NCI-H748 (cell line): ENCODE results near the gene NXPE2.
"Not testable (repeated sequence)": the region's sequence is repeated elsewhere in the genome, so short reads cannot be mapped to it uniquely, and the experiment has no call there.

ENCODE experiments used
- DNase-seq: peaks from one replicate; lab custom pipeline; 2025; ENCODE audit not compliant: unreplicated experiment; lab: John Stamatoyannopoulos, UW

The NXPE2 gene

DNA sequence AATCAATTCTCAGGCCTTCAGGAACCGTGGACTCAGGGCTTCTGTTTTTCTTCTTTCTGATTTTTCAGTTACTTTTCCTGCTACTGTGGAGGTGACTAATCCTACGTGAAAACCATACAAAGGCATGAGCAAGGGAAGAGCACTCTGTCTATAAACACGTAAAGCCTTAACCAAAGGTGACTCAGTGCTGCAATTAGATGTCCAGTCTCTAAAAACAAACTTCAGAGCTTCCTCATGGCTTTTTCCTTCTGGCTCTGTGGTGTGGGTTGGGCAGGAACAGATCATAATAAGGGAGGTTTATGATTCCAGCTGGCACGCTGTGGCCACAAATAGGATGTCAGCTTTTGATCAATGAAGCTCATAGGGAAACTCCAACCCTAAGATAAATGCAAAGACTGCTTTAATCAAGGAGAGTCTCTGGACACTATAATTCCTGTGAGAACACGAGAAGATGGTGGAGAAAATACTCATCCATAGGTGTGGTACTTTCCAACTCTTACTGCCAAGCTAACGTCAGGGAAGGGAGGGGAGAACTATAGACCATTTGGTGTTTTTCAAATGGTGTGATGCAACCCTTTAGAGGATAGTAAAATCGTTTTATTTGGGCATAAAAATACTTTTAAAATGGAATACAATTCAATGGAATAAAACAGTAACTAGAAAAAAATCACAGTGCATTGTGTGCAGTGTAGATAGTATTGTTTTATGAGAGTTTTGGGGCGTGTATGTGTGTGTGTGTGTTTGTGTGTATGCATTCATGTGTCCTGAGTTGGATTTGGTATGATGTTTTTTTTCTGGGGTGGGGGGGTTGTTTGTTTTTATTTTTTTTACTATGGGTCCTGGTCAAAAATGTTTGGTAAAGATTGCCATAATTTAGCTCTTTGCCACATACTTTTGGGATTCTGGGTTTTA, at the start of gene NXPE2:
Gene NXPE2 (plus strand): TSS at position 403 of the 912 bp plus-strand sequence. CDS start 49 bp downstream, at position 452.
- no peak for DNase-seq

GRCh38 chr11:114631445-114631965, 46.8 kb upstream of the NXPE2 start:
- DNase-seq = not testable (repeated sequence)

DNA sequence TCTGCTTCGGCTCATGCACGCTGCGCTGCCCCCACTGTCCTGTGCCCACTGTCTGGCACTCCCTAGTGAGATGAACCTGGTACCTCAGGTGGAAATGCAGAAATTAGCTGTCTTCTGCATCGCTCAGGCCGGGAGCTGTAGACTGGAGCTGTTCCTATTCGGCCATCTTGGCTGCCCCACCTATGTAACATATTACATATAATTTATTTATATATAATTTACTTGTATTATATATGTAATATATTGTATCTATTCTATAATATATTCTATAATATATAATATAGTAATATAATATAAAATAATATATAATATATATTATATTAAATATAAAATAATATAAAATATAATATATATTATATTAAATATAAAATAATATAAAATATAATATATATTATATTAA, 38.9 kb upstream of the NXPE2 start:
- not testable (repeated sequence) for DNase-seq

- no peak for DNase-seq
These were observed 27.7 kb upstream of the NXPE2 start for GRCh38 chr11:114650661-114651060.

DNA sequence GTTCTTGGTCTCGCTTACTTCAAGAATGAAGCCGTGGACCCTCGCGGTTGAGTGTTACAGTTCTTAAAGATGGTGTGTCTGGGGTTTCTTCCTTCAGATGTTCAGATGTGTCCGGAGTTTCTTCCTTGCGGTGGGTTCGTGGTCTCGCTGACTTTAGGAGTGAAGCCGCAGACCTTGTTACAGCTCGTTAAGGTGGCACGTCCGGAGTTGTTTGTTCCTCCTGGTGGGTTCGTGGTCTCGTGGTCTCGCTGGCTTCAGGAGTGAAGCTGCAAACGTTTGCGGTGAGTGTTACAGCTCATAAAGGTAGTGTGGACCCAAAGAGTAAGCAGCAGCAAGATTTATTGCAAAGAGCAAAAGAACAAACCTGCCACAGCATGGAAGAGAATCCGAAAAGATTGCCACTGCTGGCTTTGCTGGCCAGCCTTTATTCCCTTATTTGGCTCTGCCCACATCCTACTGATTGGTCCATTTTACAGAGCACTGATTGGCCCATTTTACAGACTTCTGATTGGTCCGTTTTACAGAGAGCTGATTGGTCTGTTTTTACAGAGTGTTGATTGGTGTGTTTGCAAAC, 27.1 kb upstream of the NXPE2 start:
- no peak for DNase-seq

- no peak for DNase-seq
These were observed 25.2 kb upstream of the NXPE2 start for GRCh38 chr11:114653148-114653547.

GRCh38 chr11:114664641-114665040, 13.7 kb upstream of the NXPE2 start:
- no peak for DNase-seq

- no peak for DNase-seq
These were observed 11.6 kb upstream of the NXPE2 start for GRCh38 chr11:114666760-114667159.

DNA sequence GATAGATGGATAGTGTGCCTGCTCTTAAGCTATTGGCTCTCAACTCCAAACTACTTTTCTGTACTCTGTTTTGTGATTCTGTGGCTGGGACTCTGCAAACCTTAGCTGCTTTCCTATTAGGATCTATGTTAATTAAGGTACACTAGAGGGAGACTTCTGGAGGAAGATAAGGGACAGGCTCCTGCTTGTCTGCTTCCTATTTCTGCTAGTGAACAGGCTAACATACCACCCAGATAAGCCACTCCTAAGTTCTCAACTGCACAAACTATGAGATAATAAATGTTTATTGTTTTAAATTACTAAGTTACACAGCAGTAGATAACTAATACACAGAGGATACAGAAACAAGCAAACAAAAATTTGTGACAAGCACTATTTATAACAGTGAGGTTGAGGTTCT, 10.2 kb upstream of the NXPE2 start:
- DNase-seq = no peak

DNA sequence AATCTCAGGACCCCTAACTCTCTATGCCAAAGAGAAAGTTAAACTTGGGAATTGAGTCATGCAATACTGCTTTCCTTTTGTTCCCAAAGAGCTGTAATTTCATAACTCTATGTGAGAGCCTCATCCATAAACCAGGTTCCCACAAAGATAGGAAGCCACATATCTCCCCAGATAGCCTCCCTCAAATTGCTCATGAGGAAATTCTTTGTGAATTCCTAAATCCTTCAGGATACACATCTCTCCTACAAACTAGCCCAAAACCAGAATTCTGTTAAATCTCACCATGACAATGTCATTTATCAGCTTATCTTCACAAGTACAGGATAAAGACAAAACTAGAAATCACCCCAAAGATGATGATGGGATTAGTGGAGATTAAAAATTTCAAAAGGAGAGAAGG, 4.7 kb upstream of the NXPE2 start:
- DNase-seq = no peak

- no peak for DNase-seq
These were observed 1.2 kb downstream of the NXPE2 start for GRCh38 chr11:114679505-114679904.

DNA sequence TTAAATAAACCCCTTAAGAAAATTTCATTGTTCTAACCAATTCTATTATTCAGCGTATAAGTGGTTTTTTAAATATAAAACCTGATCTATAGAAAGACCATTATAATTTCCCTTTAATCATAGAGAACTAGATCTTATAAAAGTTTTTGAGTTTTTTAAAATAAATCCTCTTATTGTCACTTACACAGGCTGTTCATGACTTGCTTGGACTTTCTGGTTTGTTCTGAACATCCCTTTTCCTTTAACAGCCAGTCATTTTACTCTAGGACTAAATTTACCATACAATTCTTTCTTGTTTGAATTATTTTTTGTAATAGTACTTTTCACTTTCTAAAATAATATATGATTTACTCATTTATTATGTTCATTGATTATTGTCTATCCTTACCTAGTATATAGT, 4.7 kb downstream of the NXPE2 start:
- no peak for DNase-seq

DNA sequence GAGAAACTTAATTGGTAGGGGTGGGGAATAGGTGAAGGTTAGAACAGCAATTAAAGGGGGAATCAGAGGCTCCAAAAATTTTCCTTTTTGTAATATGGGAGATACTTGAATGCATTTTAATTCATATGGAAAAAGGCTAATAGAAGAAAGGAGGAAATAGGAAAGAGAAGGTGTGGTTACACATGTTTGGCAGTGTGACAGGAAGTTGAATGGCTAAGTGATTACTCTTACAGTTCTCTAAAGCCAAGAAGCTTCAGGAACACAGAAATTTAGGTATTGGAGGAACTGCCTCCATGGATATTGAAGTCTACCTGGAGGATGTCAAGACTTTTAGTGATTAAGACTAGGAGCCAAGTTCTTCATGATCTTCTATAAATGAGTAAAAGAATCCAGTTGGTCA, 6.3 kb downstream of the NXPE2 start:
- DNase-seq = no peak

DNA sequence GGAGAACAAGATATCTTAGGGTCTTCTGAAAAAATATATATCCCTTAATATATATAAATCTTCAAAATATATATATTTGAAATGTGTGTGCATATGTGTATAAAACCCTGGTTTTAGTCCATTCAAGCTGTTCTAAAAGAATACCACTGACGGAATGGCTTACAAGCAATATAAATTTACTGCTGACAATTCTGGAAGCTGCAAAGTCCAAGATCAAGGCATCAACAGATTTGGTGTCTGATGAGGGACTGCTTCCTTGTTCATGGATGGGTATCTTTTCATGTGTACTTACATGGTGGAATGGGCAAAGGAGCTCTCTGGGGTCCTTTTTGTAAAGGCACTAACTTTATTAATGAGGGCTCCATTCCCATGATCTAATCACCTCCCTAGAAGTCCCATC, 6.8 kb downstream of the NXPE2 start:
- DNase-seq = no peak

GRCh38 chr11:114705280-114706024, 27.1 kb downstream of the NXPE2 start:
- no peak for DNase-seq

GRCh38 chr11:114709960-114710359, 31.6 kb downstream of the NXPE2 start:
- DNase-seq = no peak

- no peak for DNase-seq
These were observed 35.4 kb downstream of the NXPE2 start for GRCh38 chr11:114713756-114714155.

- DNase-seq = no peak
These were observed 41.2 kb downstream of the NXPE2 start for GRCh38 chr11:114719562-114719961.

DNA sequence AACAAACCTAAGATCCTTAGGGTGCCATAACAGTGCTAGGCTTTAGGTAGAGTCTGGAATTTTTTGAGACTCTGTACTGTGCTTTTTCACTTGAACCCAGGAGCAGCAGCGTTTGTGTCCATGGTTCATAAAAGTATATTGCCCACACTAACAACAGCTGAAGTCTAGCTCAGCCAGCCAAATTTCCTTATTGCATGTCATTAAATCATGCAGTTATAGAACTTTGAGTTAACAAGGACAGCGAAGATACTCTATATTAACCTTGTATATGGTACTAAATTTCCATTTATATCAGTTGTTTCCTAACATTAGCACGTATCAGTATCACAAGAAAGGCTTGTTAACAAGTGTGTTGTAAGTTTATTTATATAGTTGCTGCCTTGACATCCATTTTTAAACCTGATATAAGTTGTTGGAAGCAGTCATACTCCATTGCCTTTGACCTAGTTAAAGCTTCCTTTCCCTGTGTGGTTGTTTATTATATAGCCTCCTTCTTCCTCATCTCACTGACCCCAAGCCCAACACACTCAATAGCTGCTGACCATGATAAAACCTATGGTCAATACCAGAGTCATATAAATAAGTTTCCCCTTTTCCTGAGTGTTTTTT, 46.7 kb downstream of the NXPE2 start:
- no peak for DNase-seq

DNA sequence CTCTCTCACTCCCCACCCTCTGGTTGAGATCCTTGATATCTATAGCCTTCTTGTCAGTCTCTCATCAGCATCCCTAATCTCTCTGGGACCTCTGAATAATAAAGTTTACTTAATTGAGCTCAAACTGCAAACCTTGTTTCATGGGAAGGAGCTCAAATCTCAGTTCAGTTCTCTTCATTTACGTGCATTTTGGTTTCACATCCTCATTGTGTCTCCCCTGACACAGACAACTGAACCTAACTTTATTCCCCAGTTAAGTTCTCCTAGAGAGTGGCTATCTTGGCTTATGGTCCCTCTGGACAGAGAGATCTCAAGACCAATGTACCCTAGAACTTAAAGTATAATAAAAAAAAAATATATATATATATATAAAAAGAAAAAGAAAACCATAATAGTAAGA, 47.3 kb downstream of the NXPE2 start:
- DNase-seq = no peak

DNA sequence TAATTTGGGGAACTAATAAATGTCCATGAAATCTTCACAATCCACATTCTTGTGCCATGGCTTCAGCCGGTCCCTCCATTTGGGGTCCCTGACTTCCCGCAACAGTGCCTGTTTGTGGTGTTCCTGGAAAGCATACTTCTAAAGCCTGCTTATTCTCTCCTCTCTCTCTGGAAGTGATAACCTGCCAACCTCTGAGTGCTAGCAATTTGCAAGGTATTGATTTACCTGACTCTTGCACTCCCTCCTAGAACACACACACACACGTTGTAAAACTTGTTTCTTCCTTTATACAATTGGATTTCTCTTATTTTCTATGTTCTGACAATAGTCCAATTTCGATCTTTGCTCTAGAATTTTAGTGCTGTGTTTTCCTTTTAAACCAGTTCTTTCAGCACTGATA, 58.5 kb downstream of the NXPE2 start:
- no peak for DNase-seq
